RWPE2 (cell line): ENCODE results near the gene SART3.

Source experiments
- ATAC-seq: fragments of 200-7000 bp; cut with Tn5 transposase; 3 replicates; pipeline ENCODE4 v1.9.1; 2021; ENCODE audit warnings: low read depth
- DNase-seq: peaks from one replicate; pipeline ENCODE4 v3.0.0-alpha.2; 2020; ENCODE audit warnings: low spot score
- H3K27ac ChIP-seq: fragments of 450-650 bp; 2 replicates; pipeline ENCODE4 v1.5.1; 2017; ENCODE audit warnings: mild to moderate bottlenecking; ENCODE audit not compliant: poor library complexity, severe bottlenecking
- H3K27me3 ChIP-seq: fragments of 250-450 bp; sonication (Bioruptor Pico); 2 replicates; pipeline ENCODE4 v1.5.1; 2021; ENCODE audit warnings: mild to moderate bottlenecking, moderate library complexity; ENCODE audit not compliant: insufficient read depth, poor library complexity, severe bottlenecking
- H3K36me3 ChIP-seq: fragments of 250-450 bp; sonication (Bioruptor Pico); 2 replicates; pipeline ENCODE4 v1.5.1; 2020; ENCODE audit warnings: low read depth, mild to moderate bottlenecking, moderate library complexity
- H3K4me1 ChIP-seq: fragments of 250-450 bp; sonication (Bioruptor Pico); 2 replicates; pipeline ENCODE4 v1.5.1; 2021; ENCODE audit warnings: mild to moderate bottlenecking, moderate library complexity; ENCODE audit not compliant: insufficient read depth, poor library complexity, severe bottlenecking
- H3K4me3 ChIP-seq: fragments of 250-450 bp; sonication (Bioruptor Pico); 2 replicates; pipeline ENCODE4 v1.5.1; 2021; ENCODE audit warnings: mild to moderate bottlenecking, moderate library complexity; ENCODE audit not compliant: severe bottlenecking
- H3K9me3 ChIP-seq: fragments of 250-450 bp; sonication (Bioruptor Pico); 2 replicates; pipeline ENCODE4 v1.5.1; 2021; ENCODE audit warnings: mild to moderate bottlenecking, moderate library complexity; ENCODE audit not compliant: severe bottlenecking
- CTCF ChIP-seq: fragments of 450-650 bp; IDR thresholded peaks from one replicate; pipeline ENCODE4 v1.5.1; 2017; ENCODE audit warnings: mild to moderate bottlenecking, moderate library complexity; ENCODE audit not compliant: poor library complexity, severe bottlenecking

Gene SART3

GRCh38 chr12:108531929-108532848 is 28.8 kb downstream of the SART3 start:
- ATAC-seq (no peak), DNase-seq (no peak)
- H3K4me1 ChIP-seq = no peaks in the 10 kb centered on the region
- H3K27ac ChIP-seq = no peak overlapping the region
- no peak for TF ChIP-seq CTCF
- H3K27me3 ChIP-seq = no peaks in the 10 kb centered on the region
- no peak overlapping the region for H3K4me3 ChIP-seq
- no peaks in the 10 kb centered on the region for H3K9me3 ChIP-seq
- peaks cover 98% of the 10 kb centered on the region for H3K36me3 ChIP-seq

GRCh38 chr12:108530161-108530560 is 30.8 kb downstream of the SART3 start:
- Histone ChIP-seq H3K4me1 (no peaks in the 10 kb centered on the region), H3K27ac (no peak overlapping the region), H3K27me3 (no peaks in the 10 kb centered on the region), H3K36me3 (peaks cover 96% of the 10 kb centered on the region), H3K9me3 (no peaks in the 10 kb centered on the region), H3K4me3 (no peak overlapping the region)
- no peak for TF ChIP-seq CTCF
- ATAC-seq (no peak), DNase-seq (no peak)

- Histone ChIP-seq H3K36me3 (peaks cover 93% of the 10 kb centered on the region), H3K4me3 (no peak overlapping the region), H3K9me3 (no peaks in the 10 kb centered on the region), H3K27me3 (no peaks in the 10 kb centered on the region), H3K27ac (no peak overlapping the region), H3K4me1 (no peaks in the 10 kb centered on the region)
- DNase-seq (no peak), ATAC-seq (no peak)
- TF ChIP-seq CTCF = no peak
Measured at GRCh38 chr12:108527166-108527496, 33.8 kb downstream of the SART3 start.

- no peak for TF ChIP-seq CTCF
- no peaks in the 10 kb centered on the region for H3K9me3 ChIP-seq
Measured at GRCh38 chr12:108526482-108527165, 34.3 kb downstream of the SART3 start.

More at GRCh38 chr12:108526482-108527165, 34.3 kb downstream of the SART3 start:
- no peak for ATAC-seq
- no peaks in the 10 kb centered on the region for H3K4me1 ChIP-seq
- peaks cover 93% of the 10 kb centered on the region for H3K36me3 ChIP-seq
- no peak for DNase-seq
- no peak overlapping the region for H3K27ac ChIP-seq
- H3K27me3 ChIP-seq = no peaks in the 10 kb centered on the region
- no peak overlapping the region for H3K4me3 ChIP-seq
